H1 (cell line): ENCODE results near the gene PSMB1. TPM values are rescaled to one million over a fixed set of nuclear protein-coding genes. Genes with fewer than 3 reads are reported as not detected.

Experiments used
- CHD1 ChIP-seq: IDR thresholded peaks from 2 replicates; pipeline ENCODE4 v1.6.1; 2012; ENCODE audit warnings: low read depth, low read length, improper control_type of control experiment
- JUN ChIP-seq: IDR thresholded peaks from 2 replicates; pipeline ENCODE4 v1.6.1; 2011; ENCODE audit warnings: low read depth, mild to moderate bottlenecking, improper control_type of control experiment, low read length
- polyA plus RNA-seq, 7 experiments: library from polyadenylated mRNA; depleted of rRNA in 3 of 7; stranded (reverse) in 5 of 7; unstranded in 2 of 7; fragments of >200 nt in 5 of 7; fragments of 200-250 nt in 2 of 7; gene quantifications; 1 replicate in 5 of 7; 2 replicates in 1 of 7; 4 replicates in 1 of 7; pipeline versions ENCODE4 v1.2.1 to v1.2.3, GENCODE V29; 2011 to 2013; ENCODE audit warnings: missing spikeins in 2 of 7, mixed read lengths in 2 of 7
- total RNA-seq: library from RNA; stranded (reverse); fragmentation: NEBNext Ultra II Directional; extraction: Animal tissue kit (Norgen Biotek cat#: 25700); gene quantifications from 2 replicates; pipeline ENCODE4 v1.2.1, GENCODE V29; 2021

The PSMB1 gene
- total and polyA plus RNA-seq, 2 of the 8 experiments (the other 6 are each of a cell fraction or from before 2014, with no cell fraction given) = 237 to 609 TPM

DNA sequence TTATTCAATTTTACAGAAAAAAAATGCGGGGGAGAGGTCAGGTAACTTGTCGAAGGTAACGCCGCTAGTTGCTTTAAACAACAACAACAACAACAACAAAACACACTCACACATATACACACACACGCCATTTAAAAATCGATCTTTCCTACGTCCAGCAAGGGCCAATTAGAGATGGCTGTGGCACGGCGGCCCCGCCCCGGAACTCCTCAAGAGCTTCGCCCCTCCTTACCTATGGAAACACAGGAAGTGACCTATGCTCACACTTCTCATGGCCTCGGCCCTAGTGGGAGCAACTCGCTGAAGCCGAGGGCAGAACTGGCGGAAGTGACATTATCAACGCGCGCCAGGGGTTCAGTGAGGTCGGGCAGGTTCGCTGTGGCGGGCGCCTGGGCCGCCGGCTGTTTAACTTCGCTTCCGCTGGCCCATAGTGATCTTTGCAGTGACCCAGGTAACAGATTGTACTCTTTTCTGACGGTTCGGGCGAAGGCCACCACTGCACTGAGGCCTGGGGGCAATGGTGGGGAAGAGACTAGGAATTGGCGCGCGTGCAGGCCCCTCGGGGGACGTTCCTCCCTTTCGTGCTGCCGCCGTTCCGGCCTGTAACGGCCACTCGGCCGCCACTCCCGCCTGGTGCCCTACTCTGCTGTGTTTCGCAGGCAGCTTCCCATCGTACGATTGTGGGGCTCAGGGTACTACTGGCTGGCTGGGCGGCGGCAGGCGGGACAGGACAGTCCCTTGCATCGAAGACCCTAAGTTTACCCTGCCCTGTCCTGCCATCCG, 1.1 kb upstream of the PSMB1 start, which contains the start of gene TBP (continued):
- TF ChIP-seq JUN (no peak), CHD1 (no peak)
